A549 (cell line): ENCODE measurements around the gene HS6ST3. TPM values are rescaled to one million over a fixed set of nuclear protein-coding genes. Genes with fewer than 3 reads are reported as not detected.

Experiments
- ATAC-seq, 2 experiments: fragments of 200-7000 bp in 1 of 2; fragments of >200 bp in 1 of 2; cut with Nextera tagmentation in 1 of 2; cut with Tn5 transposase in 1 of 2; 3 replicates each; pipeline versions ENCODE4 v1.8.0 to v1.9.1; 2018 to 2020; ENCODE audit warnings: mild to moderate bottlenecking in 1 of 2, moderate library complexity in 1 of 2
- CTCF ChIA-PET: fragments of 300-600 bp; sonication (Branson Sonifier 250); formaldehyde crosslinking; extraction: SDS; loops from one replicate; lab custom pipeline; 2021; ENCODE audit warnings: antibody characterized with exemption, inconsistent platforms; lab: Yijun Ruan, JAX
- POLR2A ChIA-PET: fragments of 350-600 bp; formaldehyde crosslinking; extraction: SDS; loops from one replicate; lab custom pipeline; 2021; ENCODE audit warnings: antibody characterized with exemption, inconsistent platforms; lab: Yijun Ruan, JAX
- DNase-seq, 2 experiments: peaks; one replicate each; pipeline versions ENCODE4 v3.0.0 to v3.0.0-alpha.2; 2011 to 2016; ENCODE audit warnings: low read depth in 1 of 2, low spot score in 1 of 2
- FAIRE-seq: peaks from 2 replicates; lab custom pipeline; 2011; peaks lifted over from hg19 to GRCh38; lab: Jason Lieb, UNC
- H3K27ac ChIP-seq, 2 experiments: fragments of >200 bp; sonication (Bioruptor Twin); formaldehyde crosslinking; 3 replicates each; pipeline ENCODE4 v1.5.1; 2016 to 2017
- H3K4me1 ChIP-seq: fragments of >200 bp; sonication (Bioruptor Twin); formaldehyde crosslinking; 3 replicates; pipeline ENCODE4 v1.6.1; 2016
- H3K4me2 ChIP-seq: fragments of >200 bp; sonication (Bioruptor Twin); formaldehyde crosslinking; 3 replicates; pipeline ENCODE4 v1.6.1; 2016
- H3K4me3 ChIP-seq: fragments of >200 bp; sonication (Bioruptor Twin); formaldehyde crosslinking; 3 replicates; pipeline ENCODE4 v1.5.1; 2016
- H3K9me3 ChIP-seq: fragments of >200 bp; sonication (Bioruptor Twin); formaldehyde crosslinking; 3 replicates; pipeline ENCODE4 v1.6.1; 2016
- CBX2 ChIP-seq: fragments of 200-600 bp; sonication (generic); IDR thresholded peaks from 2 replicates; pipeline ENCODE4 v1.6.1; 2016; ENCODE audit warnings: low read depth, mild to moderate bottlenecking, borderline replicate concordance
- CHD2 ChIP-seq: fragments of 150-350 bp; IDR thresholded peaks from 2 replicates; pipeline ENCODE4 v1.6.1; 2014; ENCODE audit warnings: low read length; ENCODE audit not compliant: partially characterized antibody
- CHD4 ChIP-seq: fragments of 200-600 bp; sonication (generic); IDR thresholded peaks from 2 replicates; pipeline ENCODE4 v1.6.1; 2016; ENCODE audit warnings: antibody characterized with exemption, mild to moderate bottlenecking, borderline replicate concordance
- EHF ChIP-seq: fragments of 250-450 bp; sonication (Bioruptor Pico); IDR thresholded peaks from 2 replicates; pipeline ENCODE4 v1.5.0; 2020; ENCODE audit warnings: mild to moderate bottlenecking
- EHMT2 ChIP-seq: fragments of 200-600 bp; sonication (generic); IDR thresholded peaks from 2 replicates; pipeline ENCODE4 v1.6.1; 2016; ENCODE audit warnings: antibody characterized with exemption, low read depth, mild to moderate bottlenecking, moderate library complexity
- EP300 ChIP-seq, 2 experiments: fragments of >200 bp; sonication (Bioruptor Twin); formaldehyde crosslinking; IDR thresholded peaks; 2 replicates in 1 of 2; 3 replicates in 1 of 2; pipeline ENCODE4 v1.6.1; 2016 to 2017
- FOXS1 ChIP-seq: fragments of 250-450 bp; sonication (Bioruptor Pico); IDR thresholded peaks from 2 replicates; pipeline ENCODE4 v1.5.0; 2020; ENCODE audit warnings: mild to moderate bottlenecking, moderate library complexity
- HOXA7 ChIP-seq: fragments of 250-450 bp; sonication (Bioruptor Pico); IDR thresholded peaks from 2 replicates; pipeline ENCODE4 v1.5.0; 2020; ENCODE audit warnings: mild to moderate bottlenecking, moderate library complexity
- HOXB13 ChIP-seq: fragments of 250-450 bp; sonication (Bioruptor Pico); IDR thresholded peaks from 2 replicates; pipeline ENCODE4 v1.5.0; 2020; ENCODE audit warnings: low read depth, mild to moderate bottlenecking, moderate library complexity
- JUN ChIP-seq, 2 experiments: fragments of >200 bp; sonication (Bioruptor Twin); formaldehyde crosslinking; IDR thresholded peaks; 2 replicates in 1 of 2; 3 replicates in 1 of 2; pipeline ENCODE4 v1.6.1; 2016 to 2017
- KDM1A ChIP-seq: fragments of 200-600 bp; sonication (generic); IDR thresholded peaks from 2 replicates; pipeline ENCODE4 v1.6.1; 2016; ENCODE audit warnings: low read depth, mild to moderate bottlenecking
- KDM5A ChIP-seq: fragments of 200-600 bp; sonication (generic); IDR thresholded peaks from 2 replicates; pipeline ENCODE4 v1.6.1; 2016; ENCODE audit warnings: antibody characterized with exemption, mild to moderate bottlenecking
- NFE2L2 ChIP-seq: fragments of 150-350 bp; conservative IDR thresholded peaks from 2 replicates; pipeline ENCODE4 v1.6.1; 2014; ENCODE audit warnings: low read length
- NR3C1 ChIP-seq: fragments of >200 bp; sonication (Bioruptor Twin); formaldehyde crosslinking; IDR thresholded peaks from 3 replicates; pipeline ENCODE4 v1.6.1; 2017
- POLR2AphosphoS2 ChIP-seq: conservative IDR thresholded peaks from 2 replicates; pipeline ENCODE4 v1.6.1; 2012; ENCODE audit warnings: low read length, improper control_type of control experiment, inconsistent platforms
- RAD21 ChIP-seq, 2 experiments: fragments of >200 bp in 1 of 2; sonication (Bioruptor Twin) in 1 of 2; formaldehyde crosslinking in 1 of 2; IDR thresholded peaks in 1 of 2; conservative IDR thresholded peaks in 1 of 2; 2 replicates in 1 of 2; 3 replicates in 1 of 2; pipeline ENCODE4 v1.6.1; 2012 to 2018; ENCODE audit warnings: inconsistent platforms in 1 of 2
- RCOR1 ChIP-seq: fragments of 150-350 bp; IDR thresholded peaks from 2 replicates; pipeline ENCODE4 v1.6.1; 2014; ENCODE audit warnings: antibody characterized with exemption, low read length, low read depth
- RNF2 ChIP-seq: fragments of 200-600 bp; sonication (generic); IDR thresholded peaks from 2 replicates; pipeline ENCODE4 v1.6.1; 2016; ENCODE audit warnings: low read depth, mild to moderate bottlenecking, antibody characterized with exemption, moderate library complexity, borderline replicate concordance
- SMC3 ChIP-seq: fragments of >200 bp; sonication (Bioruptor Twin); formaldehyde crosslinking; IDR thresholded peaks from 3 replicates; pipeline ENCODE4 v1.6.1; 2018; ENCODE audit warnings: inconsistent platforms
- TP53 ChIP-seq: fragments of 250-450 bp; sonication (Bioruptor Pico); IDR thresholded peaks from 2 replicates; pipeline ENCODE4 v1.5.0; 2021; ENCODE audit warnings: mild to moderate bottlenecking, moderate library complexity
- ZNF302 ChIP-seq: fragments of 250-450 bp; sonication (Bioruptor Pico); IDR thresholded peaks from 2 replicates; pipeline ENCODE4 v1.9.0; 2021; ENCODE audit warnings: inconsistent platforms, mild to moderate bottlenecking, moderate library complexity
- WGBS: methylation state at CpG from one replicate; pipeline ENCODE4 v1.1.6; 2017; ENCODE audit errors: missing lambda C conversion rate; 5-methylcytosine and 5-hydroxymethylcytosine counted together
- polyA plus RNA-seq, 4 experiments: library from polyadenylated mRNA; depleted of rRNA in 3 of 4; stranded (reverse); fragments of >200 nt; fragmentation: RNase III in 1 of 4; extraction: RNeasy Plus Mini Kit Qiagen cat#74134 plus additional on column Dnase treatment in 1 of 4; gene quantifications; 2 replicates in 3 of 4; 3 replicates in 1 of 4; pipeline ENCODE4 v1.2.3, GENCODE V29; 2011 to 2017
- TF ChIP-seq, protein P1 (sequence below): fragments of 250-450 bp; sonication (Bioruptor Pico); IDR thresholded peaks from 2 replicates; pipeline ENCODE4 v1.5.0; 2020; ENCODE audit warnings: low read depth, mild to moderate bottlenecking, moderate library complexity
- TF ChIP-seq, protein P2 (sequence below): fragments of >200 bp; sonication (Bioruptor Twin); formaldehyde crosslinking; IDR thresholded peaks from 3 replicates; pipeline ENCODE4 v1.6.1; 2016
- TF ChIP-seq, protein P3 (sequence below): fragments of >200 bp; sonication (Bioruptor Twin); formaldehyde crosslinking; IDR thresholded peaks from 3 replicates; pipeline ENCODE4 v1.5.1; 2016
- TF ChIP-seq, protein P4 (sequence below): fragments of 450-650 bp; IDR thresholded peaks from 2 replicates; pipeline ENCODE4 v1.6.1; 2014; ENCODE audit warnings: antibody characterized with exemption
- TF ChIP-seq, protein P5 (sequence below): IDR thresholded peaks from 2 replicates; pipeline ENCODE4 v1.6.1; 2012
- TF ChIP-seq, protein P6 (sequence below): fragments of 250-450 bp; sonication (Bioruptor Pico); IDR thresholded peaks from 2 replicates; pipeline ENCODE4 v1.5.0; 2021; ENCODE audit warnings: mild to moderate bottlenecking, moderate library complexity, borderline replicate concordance
- TF ChIP-seq, protein P7 (sequence below): fragments of >200 bp; sonication (Bioruptor Twin); formaldehyde crosslinking; IDR thresholded peaks from 2 replicates; pipeline ENCODE4 v1.6.1; 2016

Gene HS6ST3
- polyA plus RNA-seq, 2 of the 4 experiments (the other 2 are of a cell fraction): not detected

DNA sequence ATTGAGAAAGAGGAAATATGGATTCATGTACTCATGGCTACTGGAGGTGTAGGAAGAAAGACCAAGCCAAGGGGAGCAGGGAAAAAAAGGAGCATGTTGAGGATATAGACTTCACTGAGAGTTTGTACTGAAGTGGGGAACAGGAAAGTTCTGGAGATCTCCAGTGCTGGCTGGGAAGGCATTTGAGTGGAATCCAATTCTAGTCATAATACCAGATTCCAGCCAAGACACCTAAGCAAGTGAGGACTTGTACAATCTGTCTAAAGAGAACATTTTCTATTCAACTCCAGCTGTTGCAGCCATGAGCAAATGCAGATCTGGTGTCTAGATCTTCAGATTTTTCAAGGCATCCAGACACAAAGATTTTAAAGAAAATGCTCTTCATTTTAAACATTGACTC is 491.8 kb downstream of the HS6ST3 start:
- POLR2A ChIA-PET: no interaction called here

DNA sequence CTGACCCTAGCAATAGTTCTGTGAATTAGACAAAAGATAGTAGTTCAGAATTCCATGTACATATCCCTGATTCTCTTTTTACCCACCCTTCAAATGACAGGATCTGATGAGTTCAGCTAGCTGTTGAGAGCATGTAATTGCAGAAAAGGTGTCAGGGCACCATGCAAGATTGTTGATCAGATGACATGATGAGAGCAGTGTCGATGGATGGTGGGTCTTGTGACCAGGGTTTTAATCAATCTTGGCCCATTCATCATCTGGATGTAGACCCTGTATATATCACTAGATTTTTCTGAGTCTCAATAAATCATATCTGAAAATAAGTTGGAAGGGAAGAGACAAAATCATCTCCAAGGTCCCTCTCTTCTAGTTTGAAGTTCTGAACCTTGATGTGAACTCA is 525.3 kb downstream of the HS6ST3 start:
- no peaks in the 10 kb centered on the region for H3K9me3 ChIP-seq
- FAIRE-seq: no peak
- 9% methylated on average over 1 of the region's 1 CpG for WGBS
- no peak for DNase-seq
- no peak for ATAC-seq
- no peak for TF ChIP-seq HOXA7 (CRISPR knock-in tag)
- TF ChIP-seq JUN (IDR thresholded peaks at IDR 0.05): no peak
- TF ChIP-seq, protein P1, sequence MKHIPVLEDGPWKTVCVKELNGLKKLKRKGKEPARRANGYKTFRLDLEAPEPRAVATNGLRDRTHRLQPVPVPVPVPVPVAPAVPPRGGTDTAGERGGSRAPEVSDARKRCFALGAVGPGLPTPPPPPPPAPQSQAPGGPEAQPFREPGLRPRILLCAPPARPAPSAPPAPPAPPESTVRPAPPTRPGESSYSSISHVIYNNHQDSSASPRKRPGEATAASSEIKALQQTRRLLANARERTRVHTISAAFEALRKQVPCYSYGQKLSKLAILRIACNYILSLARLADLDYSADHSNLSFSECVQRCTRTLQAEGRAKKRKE (CRISPR knock-in tag): no peak
- TF ChIP-seq CHD4: no peak
- TF ChIP-seq, protein P2, sequence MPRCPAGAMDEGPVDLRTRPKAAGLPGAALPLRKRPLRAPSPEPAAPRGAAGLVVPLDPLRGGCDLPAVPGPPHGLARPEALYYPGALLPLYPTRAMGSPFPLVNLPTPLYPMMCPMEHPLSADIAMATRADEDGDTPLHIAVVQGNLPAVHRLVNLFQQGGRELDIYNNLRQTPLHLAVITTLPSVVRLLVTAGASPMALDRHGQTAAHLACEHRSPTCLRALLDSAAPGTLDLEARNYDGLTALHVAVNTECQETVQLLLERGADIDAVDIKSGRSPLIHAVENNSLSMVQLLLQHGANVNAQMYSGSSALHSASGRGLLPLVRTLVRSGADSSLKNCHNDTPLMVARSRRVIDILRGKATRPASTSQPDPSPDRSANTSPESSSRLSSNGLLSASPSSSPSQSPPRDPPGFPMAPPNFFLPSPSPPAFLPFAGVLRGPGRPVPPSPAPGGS: no peak
- TF ChIP-seq RAD21 (conservative IDR thresholded peaks at IDR 0.05 in 1 of 2, IDR thresholded peaks at IDR 0.05 in 1 of 2): no peak
- no peak for TF ChIP-seq POLR2AphosphoS2
- no peak for TF ChIP-seq RCOR1
- TF ChIP-seq KDM1A: no peak
- TF ChIP-seq EHMT2: no peak
- no peak for TF ChIP-seq NR3C1
- TF ChIP-seq, protein P3, sequence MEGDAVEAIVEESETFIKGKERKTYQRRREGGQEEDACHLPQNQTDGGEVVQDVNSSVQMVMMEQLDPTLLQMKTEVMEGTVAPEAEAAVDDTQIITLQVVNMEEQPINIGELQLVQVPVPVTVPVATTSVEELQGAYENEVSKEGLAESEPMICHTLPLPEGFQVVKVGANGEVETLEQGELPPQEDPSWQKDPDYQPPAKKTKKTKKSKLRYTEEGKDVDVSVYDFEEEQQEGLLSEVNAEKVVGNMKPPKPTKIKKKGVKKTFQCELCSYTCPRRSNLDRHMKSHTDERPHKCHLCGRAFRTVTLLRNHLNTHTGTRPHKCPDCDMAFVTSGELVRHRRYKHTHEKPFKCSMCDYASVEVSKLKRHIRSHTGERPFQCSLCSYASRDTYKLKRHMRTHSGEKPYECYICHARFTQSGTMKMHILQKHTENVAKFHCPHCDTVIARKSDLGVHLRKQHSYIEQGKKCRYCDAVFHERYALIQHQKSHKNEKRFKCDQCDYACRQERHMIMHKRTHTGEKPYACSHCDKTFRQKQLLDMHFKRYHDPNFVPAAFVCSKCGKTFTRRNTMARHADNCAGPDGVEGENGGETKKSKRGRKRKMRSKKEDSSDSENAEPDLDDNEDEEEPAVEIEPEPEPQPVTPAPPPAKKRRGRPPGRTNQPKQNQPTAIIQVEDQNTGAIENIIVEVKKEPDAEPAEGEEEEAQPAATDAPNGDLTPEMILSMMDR: no peak
- no peak overlapping the region for H3K27ac ChIP-seq
- H3K4me1 ChIP-seq: no peaks in the 10 kb centered on the region
- CTCF ChIA-PET: no interaction called here
- POLR2A ChIA-PET: no interaction called here
- H3K4me2 ChIP-seq: no peak overlapping the region
- H3K4me3 ChIP-seq: no peak overlapping the region

More for the DNA sequence above, 491.8 kb downstream of the HS6ST3 start:
- H3K9me3 ChIP-seq: no peaks in the 10 kb centered on the region
- FAIRE-seq (no peak), DNase-seq (no peak), ATAC-seq (no peak)
- no peak overlapping the region for H3K27ac ChIP-seq
- no peak for TF ChIP-seq EHF (CRISPR knock-in tag)
- TF ChIP-seq CHD2: no peak
- TF ChIP-seq EHMT2: no peak
- TF ChIP-seq, protein P3: no peak
- TF ChIP-seq KDM5A: no peak
- TF ChIP-seq, protein P4, sequence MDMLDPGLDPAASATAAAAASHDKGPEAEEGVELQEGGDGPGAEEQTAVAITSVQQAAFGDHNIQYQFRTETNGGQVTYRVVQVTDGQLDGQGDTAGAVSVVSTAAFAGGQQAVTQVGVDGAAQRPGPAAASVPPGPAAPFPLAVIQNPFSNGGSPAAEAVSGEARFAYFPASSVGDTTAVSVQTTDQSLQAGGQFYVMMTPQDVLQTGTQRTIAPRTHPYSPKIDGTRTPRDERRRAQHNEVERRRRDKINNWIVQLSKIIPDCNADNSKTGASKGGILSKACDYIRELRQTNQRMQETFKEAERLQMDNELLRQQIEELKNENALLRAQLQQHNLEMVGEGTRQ: no peak
- no peak for TF ChIP-seq NFE2L2
- TF ChIP-seq POLR2AphosphoS2: no peak
- TF ChIP-seq HOXB13: no peak
- TF ChIP-seq TP53 (CRISPR knock-in tag): no peak
- TF ChIP-seq ZNF302 (CRISPR knock-in tag): no peak
- TF ChIP-seq, protein P5, sequence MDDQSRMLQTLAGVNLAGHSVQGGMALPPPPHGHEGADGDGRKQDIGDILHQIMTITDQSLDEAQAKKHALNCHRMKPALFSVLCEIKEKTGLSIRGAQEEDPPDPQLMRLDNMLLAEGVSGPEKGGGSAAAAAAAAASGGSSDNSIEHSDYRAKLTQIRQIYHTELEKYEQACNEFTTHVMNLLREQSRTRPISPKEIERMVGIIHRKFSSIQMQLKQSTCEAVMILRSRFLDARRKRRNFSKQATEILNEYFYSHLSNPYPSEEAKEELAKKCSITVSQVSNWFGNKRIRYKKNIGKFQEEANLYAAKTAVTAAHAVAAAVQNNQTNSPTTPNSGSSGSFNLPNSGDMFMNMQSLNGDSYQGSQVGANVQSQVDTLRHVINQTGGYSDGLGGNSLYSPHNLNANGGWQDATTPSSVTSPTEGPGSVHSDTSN: no peak
- TF ChIP-seq RNF2: no peak
- TF ChIP-seq, protein P6, sequence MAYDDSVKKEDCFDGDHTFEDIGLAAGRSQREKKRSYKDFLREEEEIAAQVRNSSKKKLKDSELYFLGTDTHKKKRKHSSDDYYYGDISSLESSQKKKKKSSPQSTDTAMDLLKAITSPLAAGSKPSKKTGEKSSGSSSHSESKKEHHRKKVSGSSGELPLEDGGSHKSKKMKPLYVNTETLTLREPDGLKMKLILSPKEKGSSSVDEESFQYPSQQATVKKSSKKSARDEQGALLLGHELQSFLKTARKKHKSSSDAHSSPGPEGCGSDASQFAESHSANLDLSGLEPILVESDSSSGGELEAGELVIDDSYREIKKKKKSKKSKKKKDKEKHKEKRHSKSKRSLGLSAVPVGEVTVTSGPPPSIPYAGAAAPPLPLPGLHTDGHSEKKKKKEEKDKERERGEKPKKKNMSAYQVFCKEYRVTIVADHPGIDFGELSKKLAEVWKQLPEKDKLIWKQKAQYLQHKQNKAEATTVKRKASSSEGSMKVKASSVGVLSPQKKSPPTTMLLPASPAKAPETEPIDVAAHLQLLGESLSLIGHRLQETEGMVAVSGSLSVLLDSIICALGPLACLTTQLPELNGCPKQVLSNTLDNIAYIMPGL (CRISPR knock-in tag): no peak
- no peak for TF ChIP-seq FOXS1 (CRISPR knock-in tag)
- no peak for TF ChIP-seq EP300 (IDR thresholded peaks at IDR 0.05)
- no peak for TF ChIP-seq SMC3
- TF ChIP-seq CBX2: no peak
- TF ChIP-seq, protein P7, sequence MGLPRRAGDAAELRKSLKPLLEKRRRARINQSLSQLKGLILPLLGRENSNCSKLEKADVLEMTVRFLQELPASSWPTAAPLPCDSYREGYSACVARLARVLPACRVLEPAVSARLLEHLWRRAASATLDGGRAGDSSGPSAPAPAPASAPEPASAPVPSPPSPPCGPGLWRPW: no peak
- H3K4me3 ChIP-seq: no peak overlapping the region
- no peaks in the 10 kb centered on the region for H3K4me1 ChIP-seq
- CTCF ChIA-PET: no interaction called here
- H3K4me2 ChIP-seq: no peak overlapping the region
